ENCODE results near the gene PHEX.
A peak's percentile ranks its signal among the peaks of the same experiment; 100 is the strongest.

PHEX gene

GRCh38 chrX:22109442-22109841 is 77.3 kb downstream of the PHEX start:
- no peak for DNase-seq (ENCODE audit: low spot score)

GRCh38 chrX:22110729-22111494 is 78.8 kb downstream of the PHEX start:
- DNase-seq (ENCODE audit: low spot score) = no peak

GRCh38 chrX:22116605-22117546 is 84.8 kb downstream of the PHEX start:
- DNase-seq (ENCODE audit: low spot score) = no peak

GRCh38 chrX:22117633-22118032 is 85.5 kb downstream of the PHEX start:
- DNase-seq (ENCODE audit: low spot score) = no peak

- no peak for DNase-seq (ENCODE audit: low spot score)
These were observed 86.2 kb downstream of the PHEX start for GRCh38 chrX:22118161-22118830.

GRCh38 chrX:22121161-22121560 is 89.0 kb downstream of the PHEX start:
- no peak for DNase-seq (ENCODE audit: low spot score)

- no peak for DNase-seq (ENCODE audit: low spot score)
These were observed 90.4 kb downstream of the PHEX start for GRCh38 chrX:22122510-22122909.

GRCh38 chrX:22124098-22124497 is 92.0 kb downstream of the PHEX start:
- no peak for DNase-seq (ENCODE audit: low spot score)

- no peak for DNase-seq (ENCODE audit: low spot score)
These were observed 93.4 kb downstream of the PHEX start for GRCh38 chrX:22125481-22125880.

- no peak for DNase-seq (ENCODE audit: low spot score)
These were observed 94.2 kb downstream of the PHEX start for GRCh38 chrX:22126327-22126726.

GRCh38 chrX:22128961-22129360 is 96.8 kb downstream of the PHEX start:
- DNase-seq (ENCODE audit: low spot score) = no peak

- DNase-seq (ENCODE audit: low spot score) = no peak
These were observed 102.6 kb downstream of the PHEX start for GRCh38 chrX:22134681-22135080.

- no peak for DNase-seq (ENCODE audit: low spot score)
These were observed 103.1 kb downstream of the PHEX start for GRCh38 chrX:22135171-22135711.

GRCh38 chrX:22135994-22136684 is 104.0 kb downstream of the PHEX start:
- peak; percentile 49 for DNase-seq (ENCODE audit: low spot score)

GRCh38 chrX:22136711-22137110 is 104.6 kb downstream of the PHEX start:
- DNase-seq (ENCODE audit: low spot score) = no peak

GRCh38 chrX:22139822-22140221 is 107.7 kb downstream of the PHEX start:
- no peak for DNase-seq (ENCODE audit: low spot score)

- no peak for DNase-seq (ENCODE audit: low spot score)
These were observed 109.1 kb downstream of the PHEX start for GRCh38 chrX:22141047-22141730.

GRCh38 chrX:22147214-22147613 is 115.1 kb downstream of the PHEX start:
- no peak for DNase-seq (ENCODE audit: low spot score)

- no peak for DNase-seq (ENCODE audit: low spot score)
These were observed 115.8 kb downstream of the PHEX start for GRCh38 chrX:22147942-22148341.

- no peak for DNase-seq (ENCODE audit: low spot score)
These were observed 116.4 kb downstream of the PHEX start for GRCh38 chrX:22148565-22148964.

GRCh38 chrX:22150371-22150770 is 118.2 kb downstream of the PHEX start:
- DNase-seq (ENCODE audit: low spot score) = no peak
